Kidney (tissue), 22 donors: ENCODE results near the gene CDK3. TPM values are rescaled to one million over a fixed set of nuclear protein-coding genes. Genes with fewer than 3 reads are reported as not detected.
A peak's percentile ranks its signal among the peaks of the same experiment; 100 is the strongest.

ENCODE experiments used
- DNase-seq, 5 donors: peaks; one replicate each; pipeline ENCODE4 v3.0.0-alpha.2; 2013 to 2020
- FAIRE-seq: peaks from 2 replicates; lab custom pipeline; 2012; peaks lifted over from hg19 to GRCh38; lab: Jason Lieb, UNC
- H3K27ac ChIP-seq, 2 donors: one replicate each; pipeline ENCODE4 v1.7.0; 2013; ENCODE audit warnings: low read depth in 2 of 2, low read length in 2 of 2, inconsistent platforms in 1 of 2
- H3K27me3 ChIP-seq: one replicate; pipeline ENCODE4 v1.7.1; 2013; ENCODE audit warnings: low read length, inconsistent platforms; ENCODE audit not compliant: control insufficient read depth, insufficient read depth
- H3K36me3 ChIP-seq, 3 donors: one replicate each; pipeline versions ENCODE4 v1.7.0 to v1.7.1; 2013; ENCODE audit warnings: low read length in 3 of 3, control low read depth in 1 of 3, inconsistent platforms in 1 of 3; ENCODE audit not compliant: insufficient read depth in 3 of 3, control insufficient read depth in 2 of 3
- H3K4me1 ChIP-seq, 3 donors: one replicate each; pipeline versions ENCODE4 v1.7.0 to v1.7.1; 2013; ENCODE audit warnings: low read length in 3 of 3, inconsistent platforms in 1 of 3, low read depth in 1 of 3; ENCODE audit not compliant: control insufficient read depth in 2 of 3, insufficient read depth in 2 of 3
- H3K4me3 ChIP-seq, 3 donors: one replicate each; pipeline versions ENCODE4 v1.7.0 to v1.8.1; 2013; ENCODE audit warnings: low read length in 3 of 3, control low read depth in 1 of 3, inconsistent platforms in 1 of 3
- H3K9ac ChIP-seq, 3 donors: one replicate each; pipeline versions ENCODE4 v1.7.0 to v1.7.1; 2013; ENCODE audit warnings: low read length in 3 of 3, control low read depth in 1 of 3, inconsistent platforms in 1 of 3
- H3K9me3 ChIP-seq, 3 donors: one replicate each; pipeline versions ENCODE4 v1.7.0 to v1.7.1; 2013; ENCODE audit warnings: low read length in 3 of 3, control low read depth in 1 of 3, inconsistent platforms in 1 of 3; ENCODE audit not compliant: control insufficient read depth in 2 of 3, insufficient read depth in 1 of 3
- intact Hi-C: fragments of 100-400 bp; cut with DNase I; formaldehyde crosslinking; loops from one replicate; pipeline ENCODE4 v1.11.1; 2022
- long read RNA-seq, 10 donors: library from polyadenylated mRNA in 1 of 10; unstranded in 1 of 10; transcript quantifications; one replicate each; pipeline ENCODE4 v2.0.0 and lab custom pipeline, GENCODE V29; 2021 to 2026
- polyA plus RNA-seq: library from polyadenylated mRNA; stranded (reverse); fragments of 350-450 nt; fragmentation: Illumina TruSeq; extraction: RNeasy Lipid Tissue Mini Kit (QIAGEN cat#74804); gene quantifications from one replicate; pipeline ENCODE4 v1.2.3, GENCODE V29; 2014; ENCODE audit warnings: low read depth, low replicate concordance; ENCODE audit not compliant: insufficient read depth
- total RNA-seq: library from RNA; stranded (reverse); fragmentation: NEBNext Ultra II Directional; extraction: Animal tissue kit (Norgen Biotek cat#: 25700); gene quantifications from one replicate; pipeline ENCODE4 v1.2.1, GENCODE V29; 2021
- TF ChIP-seq, protein P1 (sequence below): IDR thresholded peaks from 3 replicates; pipeline ENCODE4 v1.5.1; 2012; ENCODE audit warnings: mild to moderate bottlenecking, moderate library complexity, borderline replicate concordance; ENCODE audit not compliant: insufficient read depth; ENCODE audit errors: extremely low read depth
- donor health status: control.
- donor health status: control.
- donor health status: control.
- donor health status: control.
- donor health status: control.
- donor health status: DM: yes; HTN: yes; CAD: no.
- donor health status: Normal renal cell carcinoma (clear cell type).

The CDK3 gene
- 7.1 TPM for total RNA-seq
- 7.4 TPM for polyA plus RNA-seq
- long read RNA-seq, donor 1, partial matches to known transcripts: 0 of 1 reads
- long read RNA-seq, donor 1, other reads (novel, unspliced or antisense): 0 of 1 reads
- long read RNA-seq, donor 2, partial matches to known transcripts: 0 of 1 reads
- long read RNA-seq, donor 2, other reads (novel, unspliced or antisense): 0 of 1 reads
- long read RNA-seq, donor 3: 0 reads
- long read RNA-seq, donor 4, partial matches to known transcripts: 0 of 2 reads
- long read RNA-seq, donor 4, other reads (novel, unspliced or antisense): 0 of 2 reads
- long read RNA-seq, donor 5: 0 reads
- long read RNA-seq, donor 6: 0 reads
- long read RNA-seq, donor 7, partial matches to known transcripts: 0 of 1 reads
- long read RNA-seq, donor 7, other reads (novel, unspliced or antisense): 0 of 1 reads
- long read RNA-seq, donor 8, partial matches to known transcripts: 0 of 1 reads
- long read RNA-seq, donor 8, other reads (novel, unspliced or antisense): 0 of 1 reads
- long read RNA-seq, donor 9: 0 reads
- long read RNA-seq, donor 10, partial matches to known transcripts: 0 of 1 reads
- long read RNA-seq, donor 10, other reads (novel, unspliced or antisense): 0 of 1 reads

GRCh38 chr17:76000755-76001521 lies at the start of gene CDK3:
Gene CDK3, plus strand, starts transcription at chr17:76000855. Its CDS starts 571 bp downstream, at chr17:76001426.
- no peak within 1 kb of the TSS for H3K9ac ChIP-seq
- no peaks in the 10 kb centered on the region for H3K9me3 ChIP-seq
- H3K4me3 ChIP-seq: no peak within 1 kb of the TSS
- no peaks in the 10 kb centered on the region for H3K27me3 ChIP-seq
- H3K27ac ChIP-seq: peak within 1 kb of the TSS in 1 of 2 donors; percentile 3
- FAIRE-seq (no peak), DNase-seq (peak in 1 of 5 donors; percentile 52)
- TF ChIP-seq, protein P1, sequence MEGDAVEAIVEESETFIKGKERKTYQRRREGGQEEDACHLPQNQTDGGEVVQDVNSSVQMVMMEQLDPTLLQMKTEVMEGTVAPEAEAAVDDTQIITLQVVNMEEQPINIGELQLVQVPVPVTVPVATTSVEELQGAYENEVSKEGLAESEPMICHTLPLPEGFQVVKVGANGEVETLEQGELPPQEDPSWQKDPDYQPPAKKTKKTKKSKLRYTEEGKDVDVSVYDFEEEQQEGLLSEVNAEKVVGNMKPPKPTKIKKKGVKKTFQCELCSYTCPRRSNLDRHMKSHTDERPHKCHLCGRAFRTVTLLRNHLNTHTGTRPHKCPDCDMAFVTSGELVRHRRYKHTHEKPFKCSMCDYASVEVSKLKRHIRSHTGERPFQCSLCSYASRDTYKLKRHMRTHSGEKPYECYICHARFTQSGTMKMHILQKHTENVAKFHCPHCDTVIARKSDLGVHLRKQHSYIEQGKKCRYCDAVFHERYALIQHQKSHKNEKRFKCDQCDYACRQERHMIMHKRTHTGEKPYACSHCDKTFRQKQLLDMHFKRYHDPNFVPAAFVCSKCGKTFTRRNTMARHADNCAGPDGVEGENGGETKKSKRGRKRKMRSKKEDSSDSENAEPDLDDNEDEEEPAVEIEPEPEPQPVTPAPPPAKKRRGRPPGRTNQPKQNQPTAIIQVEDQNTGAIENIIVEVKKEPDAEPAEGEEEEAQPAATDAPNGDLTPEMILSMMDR: no peak
- H3K36me3 ChIP-seq: no peaks in the 10 kb centered on the region
- H3K4me1 ChIP-seq: peaks cover 0 to 9% (median 3%) of the 10 kb centered on the region in 3 donors
- intact Hi-C loops: loop anchor here (10.0 kb wide), 1 partner anchor 86 kb away; no protein-coding TSS in a partner anchor

DNA sequence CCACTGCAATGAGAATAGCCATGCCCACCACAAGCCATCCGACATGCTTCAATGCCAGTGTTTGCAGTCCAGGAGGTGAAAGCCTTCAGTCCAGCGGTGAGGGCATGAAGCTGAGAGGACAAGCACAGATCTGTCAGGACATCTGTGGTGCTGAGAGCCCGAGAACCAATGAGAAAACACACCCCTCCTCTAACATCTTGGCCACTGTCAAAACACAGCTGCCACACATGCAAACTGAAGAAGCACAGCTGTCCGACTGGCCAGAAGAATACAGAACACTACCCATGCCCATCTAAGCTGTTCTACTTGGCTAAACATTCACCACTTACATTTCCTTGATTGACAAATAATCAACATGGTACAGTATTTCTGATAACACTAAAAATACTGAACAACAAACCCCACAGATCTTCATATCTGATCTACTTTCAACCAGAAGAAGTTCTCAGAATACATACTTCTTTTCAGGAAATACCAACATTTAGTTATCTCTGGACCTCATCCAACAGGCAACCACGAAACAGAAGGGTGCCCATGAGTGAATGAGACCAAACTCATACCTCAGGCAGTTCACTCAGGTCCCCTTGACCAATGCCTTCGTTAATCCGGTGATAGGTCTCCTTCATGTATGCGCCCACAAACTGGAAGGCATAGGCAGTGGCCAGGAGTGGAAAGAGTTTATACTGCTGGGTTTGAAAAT lies 49.6 kb upstream of the CDK3 start:
- H3K9ac ChIP-seq: no peak overlapping the region
- H3K27me3 ChIP-seq: no peaks in the 10 kb centered on the region
- TF ChIP-seq, protein P1: no peak
- H3K27ac ChIP-seq: no peak overlapping the region
- FAIRE-seq (no peak), DNase-seq (peak in 3 of 5 donors; percentile 34 to 64 (median 36))
- peaks cover 15 to 71% (median 57%) of the 10 kb centered on the region in 3 donors for H3K36me3 ChIP-seq
- no peaks in the 10 kb centered on the region for H3K9me3 ChIP-seq
- intact Hi-C loops: no loop called here
- no peak overlapping the region for H3K4me3 ChIP-seq
- no peaks in the 10 kb centered on the region for H3K4me1 ChIP-seq

DNA sequence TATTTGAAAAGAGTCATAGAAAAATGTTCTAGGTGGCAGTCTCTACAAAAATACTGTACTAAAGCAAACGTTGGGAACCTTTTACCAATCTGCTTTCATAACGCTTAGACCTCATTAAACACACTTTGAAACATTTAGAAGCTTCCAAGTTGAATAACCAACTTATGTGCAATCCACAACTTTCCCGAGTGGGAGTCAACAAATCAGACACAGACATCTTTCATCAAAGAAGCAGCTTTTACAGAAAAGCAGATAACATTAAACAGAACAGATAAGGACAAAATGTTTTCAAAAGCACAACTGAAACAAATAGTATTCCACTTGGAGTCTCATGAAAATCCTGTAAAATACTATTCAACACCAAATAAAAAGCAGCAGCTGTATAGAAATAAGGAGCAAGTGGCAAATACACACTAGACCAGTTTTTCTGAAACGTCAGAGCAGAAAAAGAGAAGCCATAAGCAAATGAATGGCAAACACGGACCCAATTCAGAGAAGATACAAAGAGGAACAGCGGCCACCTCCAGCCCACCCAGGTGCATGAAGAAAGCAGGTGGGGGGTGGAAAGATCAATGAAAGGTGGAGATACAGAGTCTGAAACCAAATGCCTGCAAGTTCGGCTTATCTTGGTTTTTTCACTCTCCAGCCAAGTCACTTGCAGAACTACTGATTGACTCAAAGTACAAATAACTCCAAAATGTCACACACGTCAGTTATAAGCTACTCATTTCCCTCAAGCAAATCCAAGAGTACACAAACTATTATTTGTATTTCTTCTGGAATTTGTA lies 41.4 kb upstream of the CDK3 start:
- H3K4me3 ChIP-seq: no peak overlapping the region
- H3K9ac ChIP-seq: no peak overlapping the region
- H3K36me3 ChIP-seq: peaks cover 3 to 20% (median 13%) of the 10 kb centered on the region in 3 donors
- DNase-seq (no peak), FAIRE-seq (no peak)
- intact Hi-C loops: no loop called here
- TF ChIP-seq, protein P1: no peak
- no peak overlapping the region for H3K27ac ChIP-seq
- H3K4me1 ChIP-seq: no peaks in the 10 kb centered on the region
- H3K27me3 ChIP-seq: no peaks in the 10 kb centered on the region
- no peaks in the 10 kb centered on the region for H3K9me3 ChIP-seq
